Choroid plexus epithelial cell (primary cell): ENCODE data around the gene LGI4.
"Not testable (repeated sequence)": the region's sequence is repeated elsewhere in the genome, so short reads cannot be mapped to it uniquely, and the experiment has no call there.

Experiments
- DNase-seq: peaks from one replicate; pipeline ENCODE4 v3.0.0-alpha.2; 2010; ENCODE audit warnings: low read depth
- H3K4me3 ChIP-seq: 2 replicates; pipeline ENCODE4 v1.5.1; 2011; ENCODE audit warnings: low read depth, mild to moderate bottlenecking, control low read depth, low read length, moderate library complexity
- TF ChIP-seq, protein P1 (sequence below): conservative IDR thresholded peaks from 2 replicates; pipeline ENCODE4 v1.5.1; 2011; ENCODE audit warnings: low read depth, mild to moderate bottlenecking, control low read depth, inconsistent platforms, low read length, moderate library complexity

Gene LGI4

DNA sequence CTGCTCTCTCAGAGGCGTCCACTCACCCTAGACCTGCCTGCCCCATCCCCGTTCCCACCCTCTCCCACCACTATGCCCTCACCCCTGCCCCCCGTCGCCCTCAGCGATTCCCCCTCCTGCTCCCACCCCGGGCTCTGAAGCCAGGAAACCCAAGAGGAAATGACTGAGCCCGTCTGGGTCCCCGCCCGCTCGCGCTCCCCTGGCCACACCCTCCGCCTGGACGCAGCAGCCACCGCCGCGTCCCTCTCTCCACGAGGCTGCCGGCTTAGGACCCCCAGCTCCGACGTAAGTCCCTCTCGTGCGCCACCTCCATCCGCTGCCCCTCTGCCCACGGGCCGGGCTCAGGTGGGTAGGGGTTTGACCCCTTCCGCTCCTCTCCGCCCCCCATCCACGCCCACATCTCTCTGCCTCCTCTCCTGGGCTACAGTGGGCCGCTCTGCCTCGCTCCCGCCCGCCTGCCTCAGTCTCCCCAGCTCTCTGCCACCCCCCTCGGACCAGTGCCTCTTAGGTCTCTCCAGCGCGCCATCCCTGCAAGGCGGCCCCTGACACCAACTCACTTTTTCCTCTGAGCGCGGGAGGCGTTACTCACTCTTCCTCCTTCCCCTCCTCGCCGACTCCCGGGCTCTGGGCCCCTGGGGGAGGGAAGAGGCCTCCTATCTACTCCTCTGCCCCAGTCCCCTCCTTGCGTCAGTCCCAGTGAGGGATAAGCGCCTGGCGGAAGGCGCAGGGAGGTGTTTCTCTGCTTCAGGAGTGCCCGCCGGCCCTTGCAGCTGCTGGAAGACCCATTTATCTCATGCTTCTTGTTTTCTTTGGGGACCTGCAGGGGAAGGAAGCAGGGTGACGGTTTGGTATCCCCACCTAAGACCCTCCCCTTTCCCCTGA is 19.9 kb upstream of the LGI4 start, which contains the start of gene FXYD5:
TSS of gene FXYD5 (plus strand) at position 211 of the 882 bp plus-strand sequence. CDS start 816 bp downstream, outside the sequence.
- TF ChIP-seq, protein P1, sequence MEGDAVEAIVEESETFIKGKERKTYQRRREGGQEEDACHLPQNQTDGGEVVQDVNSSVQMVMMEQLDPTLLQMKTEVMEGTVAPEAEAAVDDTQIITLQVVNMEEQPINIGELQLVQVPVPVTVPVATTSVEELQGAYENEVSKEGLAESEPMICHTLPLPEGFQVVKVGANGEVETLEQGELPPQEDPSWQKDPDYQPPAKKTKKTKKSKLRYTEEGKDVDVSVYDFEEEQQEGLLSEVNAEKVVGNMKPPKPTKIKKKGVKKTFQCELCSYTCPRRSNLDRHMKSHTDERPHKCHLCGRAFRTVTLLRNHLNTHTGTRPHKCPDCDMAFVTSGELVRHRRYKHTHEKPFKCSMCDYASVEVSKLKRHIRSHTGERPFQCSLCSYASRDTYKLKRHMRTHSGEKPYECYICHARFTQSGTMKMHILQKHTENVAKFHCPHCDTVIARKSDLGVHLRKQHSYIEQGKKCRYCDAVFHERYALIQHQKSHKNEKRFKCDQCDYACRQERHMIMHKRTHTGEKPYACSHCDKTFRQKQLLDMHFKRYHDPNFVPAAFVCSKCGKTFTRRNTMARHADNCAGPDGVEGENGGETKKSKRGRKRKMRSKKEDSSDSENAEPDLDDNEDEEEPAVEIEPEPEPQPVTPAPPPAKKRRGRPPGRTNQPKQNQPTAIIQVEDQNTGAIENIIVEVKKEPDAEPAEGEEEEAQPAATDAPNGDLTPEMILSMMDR, result no peak

DNA sequence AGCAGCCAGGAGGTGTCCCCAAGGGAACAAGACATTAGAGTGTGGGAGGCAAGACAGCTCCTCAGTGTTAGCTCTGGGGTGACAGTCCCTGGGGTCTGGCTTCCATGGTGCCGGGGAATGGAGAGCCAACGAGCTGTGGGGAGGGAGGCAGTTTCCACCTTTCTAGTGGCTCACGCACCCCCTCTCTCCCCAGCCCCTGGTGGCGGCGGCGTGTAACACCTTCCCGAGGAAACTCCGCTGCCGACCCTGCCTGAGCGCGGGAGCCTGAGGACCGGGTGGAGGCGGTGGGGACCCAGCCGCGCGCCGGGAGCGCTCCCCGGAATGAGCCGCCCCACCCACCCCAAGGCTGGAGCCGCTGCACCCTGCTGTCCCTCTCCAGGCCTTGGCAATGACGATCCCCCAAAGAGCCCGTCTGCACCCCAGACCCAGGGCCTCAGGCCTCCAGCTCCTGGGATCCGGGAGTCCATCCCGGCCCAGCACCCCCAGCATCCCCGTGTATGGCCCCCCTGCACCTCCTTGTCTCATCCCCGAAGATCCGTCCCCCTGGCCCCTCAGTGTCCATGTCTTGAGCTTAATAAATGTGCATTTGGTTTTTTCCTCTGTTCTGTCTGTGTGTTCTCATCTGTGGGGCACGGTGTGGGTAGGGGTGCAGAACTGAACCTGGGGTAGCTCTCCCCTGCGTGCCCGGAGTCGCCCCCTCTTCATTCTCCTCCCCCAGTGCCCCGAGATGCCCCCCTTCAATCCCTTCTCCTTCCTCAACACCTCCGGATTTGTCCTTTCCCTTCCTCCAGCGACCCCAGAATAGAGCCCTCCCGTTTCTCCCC is 19.1 kb upstream of the LGI4 start:
- DNase-seq, result peak; percentile 36
- TF ChIP-seq, protein P1, result peak; percentile 68
- peak overlapping the region; percentile 76 for H3K4me3 ChIP-seq

More for the DNA sequence above, 19.9 kb upstream of the LGI4 start, which contains the start of gene FXYD5:
- peak within 1 kb of the TSS; percentile 76 for H3K4me3 ChIP-seq
- peak; percentile 68 for DNase-seq

DNA sequence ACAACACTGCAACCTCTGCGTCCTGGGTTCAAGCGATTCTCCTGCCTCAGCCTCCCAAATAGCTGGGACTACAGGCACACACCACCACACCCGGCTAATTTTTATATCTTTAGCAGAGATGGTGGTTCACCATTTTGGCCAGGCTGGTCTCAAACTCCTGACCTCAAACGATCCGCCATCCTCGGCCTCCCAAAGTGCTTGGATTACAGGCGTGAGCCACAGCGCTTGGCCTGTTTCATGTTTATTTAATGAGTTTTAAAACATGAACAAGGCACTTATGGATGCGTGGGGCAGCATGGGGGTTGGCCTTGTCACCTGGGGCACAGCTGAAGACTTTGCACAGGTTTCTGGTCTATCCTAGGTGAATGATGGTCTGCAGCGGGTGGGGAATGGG is 18.3 kb upstream of the LGI4 start:
- not testable (repeated sequence) for DNase-seq, H3K4me3 ChIP-seq

DNA sequence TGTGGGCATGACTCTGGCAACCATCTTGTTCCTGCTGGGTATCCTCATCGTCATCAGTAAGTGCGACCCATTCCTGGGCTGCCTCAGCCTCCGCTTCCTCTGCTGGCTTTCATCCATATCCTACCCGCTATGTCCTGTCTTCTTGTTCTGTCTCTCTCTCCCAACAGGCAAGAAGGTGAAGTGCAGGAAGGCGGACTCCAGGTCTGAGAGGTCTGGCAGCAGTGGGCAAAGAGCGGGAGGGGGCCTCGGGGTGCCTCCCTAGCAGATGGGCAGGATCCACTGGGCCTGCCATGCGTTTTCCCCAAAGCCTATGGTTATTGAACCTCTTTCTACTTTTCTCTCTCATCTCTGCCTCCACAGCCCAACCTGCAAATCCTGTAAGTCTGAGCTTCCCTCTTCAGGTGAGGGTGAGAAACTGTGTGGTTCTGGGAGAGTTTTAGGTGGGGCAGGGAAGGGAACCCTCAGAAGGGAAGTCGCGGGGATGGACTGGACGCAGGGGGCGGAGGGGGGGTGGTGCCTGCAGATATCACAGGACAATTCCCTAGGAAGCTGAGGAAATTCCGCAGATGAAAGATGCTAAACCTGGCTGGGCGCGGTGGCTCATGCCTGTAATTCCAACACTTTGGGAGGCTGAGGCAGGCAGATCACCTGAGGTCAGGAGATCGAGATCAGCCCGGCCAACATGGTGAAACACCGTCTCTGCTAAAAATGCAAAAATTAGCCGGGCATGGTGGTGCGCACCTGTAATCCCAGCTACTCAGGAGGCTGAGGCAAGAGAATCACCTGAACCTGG is 16.6 kb upstream of the LGI4 start:
- TF ChIP-seq, protein P1, result no peak
- H3K4me3 ChIP-seq, result no peak overlapping the region
- DNase-seq, result no peak

DNA sequence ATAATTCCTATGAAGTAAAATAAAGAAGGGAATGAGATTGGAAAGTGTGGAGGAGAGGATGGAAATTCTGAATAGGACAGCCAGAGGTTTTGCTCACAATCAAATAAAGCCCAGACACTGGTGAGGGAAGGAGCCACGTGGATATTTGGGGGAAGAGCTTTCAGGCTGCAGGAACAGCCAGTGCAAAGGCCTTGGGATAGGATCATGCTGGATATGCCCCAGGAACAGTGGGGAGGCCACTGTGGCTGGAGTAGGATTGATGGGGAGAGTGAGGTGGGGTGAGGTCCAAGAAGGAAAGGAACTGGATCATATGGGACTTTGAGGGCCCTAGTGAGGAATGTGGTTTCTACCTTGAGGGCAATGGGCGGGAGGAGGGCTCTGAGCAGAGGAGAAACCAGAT is 15.6 kb upstream of the LGI4 start:
- no peak for DNase-seq
- TF ChIP-seq, protein P1, result no peak
- H3K4me3 ChIP-seq, result no peak overlapping the region

DNA sequence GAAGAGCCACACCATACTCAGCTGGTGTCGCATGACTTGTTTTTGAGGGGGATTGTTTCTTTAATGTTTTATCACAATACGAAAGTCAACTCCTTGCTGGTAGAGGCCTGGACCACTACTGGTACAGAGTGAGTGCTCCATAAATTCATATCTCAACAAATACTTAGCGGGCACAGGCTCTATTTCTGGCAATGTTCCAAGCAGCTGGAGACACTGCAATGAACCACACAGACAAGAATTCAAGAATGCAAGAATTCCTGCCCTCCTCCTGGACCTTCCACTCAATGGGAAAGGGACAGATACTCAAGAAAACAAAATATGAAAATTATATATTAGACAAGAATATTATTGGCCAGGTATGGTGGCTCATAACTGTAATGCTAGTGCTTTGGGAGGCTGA is 14.6 kb upstream of the LGI4 start:
- TF ChIP-seq, protein P1, result no peak
- no peak for DNase-seq
- no peak overlapping the region for H3K4me3 ChIP-seq
